Panc1 (cell line): ENCODE data around the gene ANKRD17. TPM values are rescaled to one million over a fixed set of nuclear protein-coding genes. Genes with fewer than 3 reads are reported as not detected.

ENCODE experiments used
- ATAC-seq: fragments of 200-7000 bp; cut with Tn5 transposase; 2 replicates; pipeline ENCODE4 v1.9.1; 2020; ENCODE audit warnings: mild to moderate bottlenecking, moderate library complexity
- BruUV-seq: library from RNA; stranded (reverse); fragments of 400-500 nt; replicated peaks from 2 replicates; lab custom pipeline; 2021; lab: Mats Ljungman, UMichigan
- CTCF ChIA-PET: fragments of 300-600 bp; sonication (Branson Sonifier 250); formaldehyde crosslinking; loops from one replicate; lab custom pipeline; 2022; ENCODE audit warnings: antibody characterized with exemption; lab: Charles Lee
- POLR2A ChIA-PET: fragments of 300-600 bp; sonication (Branson Sonifier 250); formaldehyde crosslinking; loops from one replicate; lab custom pipeline; 2022; ENCODE audit warnings: antibody characterized with exemption; lab: Charles Lee
- DNase-seq: peaks from one replicate; pipeline ENCODE4 v3.0.0-alpha.2; 2010; ENCODE audit warnings: low read depth, low spot score
- H3K27ac ChIP-seq: 2 replicates; pipeline ENCODE4 v1.5.1; 2011; ENCODE audit warnings: mild to moderate bottlenecking, low read length, inconsistent platforms
- H3K27me3 ChIP-seq: fragments of 200-500 bp; sonication (Bioruptor generic); 2 replicates; pipeline ENCODE4 v1.6.0; 2014; ENCODE audit warnings: low read length, inconsistent platforms; ENCODE audit not compliant: control insufficient read depth, insufficient read depth
- H3K36me3 ChIP-seq: fragments of 200-500 bp; sonication (Bioruptor generic); 2 replicates; pipeline ENCODE4 v1.5.1; 2014; ENCODE audit warnings: inconsistent platforms, mild to moderate bottlenecking, low read length, moderate library complexity; ENCODE audit not compliant: control insufficient read depth, insufficient read depth
- H3K4me1 ChIP-seq: 2 replicates; pipeline ENCODE4 v1.5.1; 2011; ENCODE audit warnings: inconsistent platforms, mild to moderate bottlenecking, low read length, moderate library complexity; ENCODE audit not compliant: control insufficient read depth, insufficient read depth
- H3K4me3 ChIP-seq, 2 experiments: 2 replicates each; pipeline ENCODE4 v1.5.1; 2011 to 2012; ENCODE audit warnings: low read depth in 2 of 2, low read length in 2 of 2, mild to moderate bottlenecking in 2 of 2, inconsistent platforms in 1 of 2, moderate library complexity in 1 of 2
- H3K9me3 ChIP-seq: fragments of 200-500 bp; sonication (Bioruptor generic); 2 replicates; pipeline ENCODE4 v1.5.1; 2014; ENCODE audit warnings: low read depth, mild to moderate bottlenecking, inconsistent platforms, low read length, moderate library complexity; ENCODE audit not compliant: control insufficient read depth, insufficient read depth
- CTCF ChIP-seq: fragments of 450-650 bp; IDR thresholded peaks from 2 replicates; pipeline ENCODE4 v1.5.1; 2017; ENCODE audit warnings: mild to moderate bottlenecking
- POLR2AphosphoS5 ChIP-seq: IDR thresholded peaks from 2 replicates; pipeline ENCODE4 v1.6.1; 2012; ENCODE audit warnings: mild to moderate bottlenecking, low read depth, low read length, moderate library complexity
- REST ChIP-seq, 2 experiments: IDR thresholded peaks; 2 replicates each; pipeline ENCODE4 v1.6.1; 2011 to 2012; ENCODE audit warnings: low read depth in 2 of 2, control low read depth in 1 of 2, low read length in 1 of 2, mild to moderate bottlenecking in 1 of 2, moderate library complexity in 1 of 2; ENCODE audit not compliant: insufficient read depth in 1 of 2
- SIN3A ChIP-seq: IDR thresholded peaks from 2 replicates; pipeline ENCODE4 v1.6.1; 2012; ENCODE audit warnings: low read depth, mild to moderate bottlenecking, low read length, moderate library complexity, borderline replicate concordance; ENCODE audit not compliant: insufficient read depth
- TCF7L2 ChIP-seq: IDR thresholded peaks from 2 replicates; pipeline ENCODE4 v1.6.1; 2011; ENCODE audit warnings: mild to moderate bottlenecking, low read depth, low read length, inconsistent platforms
- in situ Hi-C: cut with HindIII; loops from 2 replicates; pipeline ENCODE4 v1.10.0; 2016; ENCODE audit warnings: low sequenced_read_pairs, low pct_unique_long_range_greater_than_20kb
- intact Hi-C: fragments of 100-400 bp; cut with micrococcal nuclease; formaldehyde crosslinking; loops from one replicate; pipeline ENCODE4 v1.10.0; 2022; ENCODE audit not compliant: unreplicated experiment
- total RNA-seq: library from RNA; stranded (reverse); gene quantifications from one replicate; pipeline ENCODE4 v1.2.1, GENCODE V29; 2021; ENCODE audit not compliant: unreplicated experiment

ANKRD17 gene
- total RNA-seq, 1 experiment from 2014 or later, result 38.5 TPM

DNA sequence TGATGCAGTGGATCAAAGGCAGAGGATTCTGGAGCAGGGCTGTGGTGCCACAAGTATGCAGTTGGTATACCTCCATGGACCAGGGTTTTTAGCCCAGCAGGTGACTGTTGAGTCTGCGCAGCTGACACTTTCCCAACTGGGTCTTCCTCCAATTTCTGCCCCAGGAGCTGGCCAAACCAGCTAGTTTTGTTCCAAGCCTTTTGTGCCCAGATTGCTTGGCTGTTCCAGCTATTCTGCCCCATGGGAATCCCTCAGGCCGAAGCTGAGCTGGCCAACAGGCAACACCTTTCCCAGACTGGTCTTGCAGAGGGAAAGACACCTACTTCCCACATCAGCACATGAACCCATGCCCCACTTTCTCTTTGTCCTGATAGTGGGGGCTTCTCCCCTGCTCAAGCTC lies 22.8 kb upstream of the ANKRD17 start:
- TF ChIP-seq POLR2AphosphoS5 (no peak), TCF7L2 (no peak), REST (IDR thresholded peaks at IDR 0.05; ENCODE audit: insufficient read depth in 1 of 2, low read depth in 2 of 2, low read length in 1 of 2) (no peak), SIN3A (no peak), CTCF (no peak)

GRCh38 chr4:73277201-73277600 lies 18.6 kb upstream of the ANKRD17 start:
- in situ Hi-C loops (no loop called here), intact Hi-C loops (no loop called here)
- no peak for TF ChIP-seq CTCF
- TF ChIP-seq TCF7L2, result no peak
- no peak for TF ChIP-seq REST (IDR thresholded peaks at IDR 0.05; ENCODE audit: insufficient read depth in 1 of 2, low read depth in 2 of 2, low read length in 1 of 2)
- TF ChIP-seq SIN3A, result no peak
- TF ChIP-seq POLR2AphosphoS5, result no peak
- DNase-seq (no peak), ATAC-seq (no peak)
- ChIA-PET CTCF (no interaction called here), POLR2A (no interaction called here)
- Histone ChIP-seq H3K4me1 (no peaks in the 10 kb centered on the region), H3K9me3 (no peaks in the 10 kb centered on the region), H3K4me3 (no peak overlapping the region), H3K36me3 (no peaks in the 10 kb centered on the region), H3K27me3 (no peaks in the 10 kb centered on the region), H3K27ac (no peak overlapping the region)
- no TSS peak for BruUV-seq

More for the DNA sequence above, 22.8 kb upstream of the ANKRD17 start:
- H3K36me3 ChIP-seq, result no peaks in the 10 kb centered on the region
- intact Hi-C loops (no loop called here), in situ Hi-C loops (no loop called here)
- CTCF ChIA-PET, result no interaction called here
- ATAC-seq (no peak), DNase-seq (no peak)
- no peaks in the 10 kb centered on the region for H3K27me3 ChIP-seq
- no peak overlapping the region for H3K4me3 ChIP-seq
- BruUV-seq, result no TSS peak
- POLR2A ChIA-PET, result interaction anchor here (0.6 kb wide), 1 partner anchor 138 kb away, joined by 5 read pairs; no protein-coding TSS in a partner anchor
- no peak overlapping the region for H3K27ac ChIP-seq
- H3K4me1 ChIP-seq, result no peaks in the 10 kb centered on the region
- H3K9me3 ChIP-seq, result no peaks in the 10 kb centered on the region
